ENCODE measurements around the gene SSTR3.

DNA sequence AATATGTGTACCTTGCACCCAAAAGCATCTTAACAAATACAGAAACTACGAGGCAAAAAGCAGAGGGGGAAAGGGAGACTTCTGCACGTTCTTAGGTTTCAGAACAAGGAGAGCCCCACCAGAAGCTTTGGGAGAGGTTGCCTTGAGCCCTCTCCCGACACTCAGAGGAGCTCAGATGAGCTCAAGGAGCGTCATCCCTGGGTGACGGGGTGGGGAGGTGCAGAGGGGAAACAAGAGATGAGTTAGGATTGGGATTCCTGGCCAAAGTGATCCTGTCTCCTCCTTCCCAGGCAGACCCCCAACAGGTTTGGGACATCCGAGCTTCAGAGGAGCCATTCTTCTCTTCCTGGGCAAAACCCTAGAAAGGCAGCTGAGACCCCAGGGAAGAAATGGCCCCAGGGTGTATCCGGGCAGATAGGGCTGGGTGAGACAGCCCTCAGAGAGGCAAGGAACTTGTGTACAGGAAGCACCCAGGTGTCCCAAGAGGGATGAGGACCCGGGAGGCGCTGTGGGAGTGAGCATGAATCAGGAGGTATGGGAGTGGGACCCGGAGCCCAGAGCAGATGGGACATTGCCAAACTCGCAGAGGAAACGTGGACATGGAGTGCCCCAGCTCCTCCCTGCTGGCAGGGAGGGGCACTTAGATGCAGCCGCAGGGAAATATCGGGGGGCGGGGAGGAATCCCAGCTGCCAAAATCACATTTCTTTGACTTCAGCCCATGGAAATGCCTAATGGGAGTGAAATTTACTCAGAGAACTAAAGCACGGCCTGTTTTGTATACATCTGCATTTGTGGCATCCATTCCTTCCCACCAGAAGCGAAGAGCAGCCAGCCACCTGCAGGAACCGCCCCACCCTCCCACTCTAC is 36.6 kb downstream of the SSTR3 start:
- TF ChIP-seq EZH2 (IDR thresholded peaks at IDR 0.05; ENCODE audit: borderline replicate concordance, low read length), result no peak
- TF ChIP-seq, protein P1, sequence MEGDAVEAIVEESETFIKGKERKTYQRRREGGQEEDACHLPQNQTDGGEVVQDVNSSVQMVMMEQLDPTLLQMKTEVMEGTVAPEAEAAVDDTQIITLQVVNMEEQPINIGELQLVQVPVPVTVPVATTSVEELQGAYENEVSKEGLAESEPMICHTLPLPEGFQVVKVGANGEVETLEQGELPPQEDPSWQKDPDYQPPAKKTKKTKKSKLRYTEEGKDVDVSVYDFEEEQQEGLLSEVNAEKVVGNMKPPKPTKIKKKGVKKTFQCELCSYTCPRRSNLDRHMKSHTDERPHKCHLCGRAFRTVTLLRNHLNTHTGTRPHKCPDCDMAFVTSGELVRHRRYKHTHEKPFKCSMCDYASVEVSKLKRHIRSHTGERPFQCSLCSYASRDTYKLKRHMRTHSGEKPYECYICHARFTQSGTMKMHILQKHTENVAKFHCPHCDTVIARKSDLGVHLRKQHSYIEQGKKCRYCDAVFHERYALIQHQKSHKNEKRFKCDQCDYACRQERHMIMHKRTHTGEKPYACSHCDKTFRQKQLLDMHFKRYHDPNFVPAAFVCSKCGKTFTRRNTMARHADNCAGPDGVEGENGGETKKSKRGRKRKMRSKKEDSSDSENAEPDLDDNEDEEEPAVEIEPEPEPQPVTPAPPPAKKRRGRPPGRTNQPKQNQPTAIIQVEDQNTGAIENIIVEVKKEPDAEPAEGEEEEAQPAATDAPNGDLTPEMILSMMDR (conservative IDR thresholded peaks at IDR 0.05 in 1 of 2, IDR thresholded peaks at IDR 0.05 in 1 of 2; ENCODE audit: extremely low read depth in 1 of 2, insufficient read depth in 1 of 2, low read depth in 1 of 2, low read length in 2 of 2), result no peak
